ENCODE measurements around the gene CCDC102A. TPM values are rescaled to one million over a fixed set of nuclear protein-coding genes. Genes with fewer than 3 reads are reported as not detected.

Gene CCDC102A
- total and polyA plus RNA-seq, 2 of the 13 experiments (the other 11 are each of a cell fraction or from before 2014, with no cell fraction given) = 2.1 to 2.8 TPM

- TF ChIP-seq TRIM24 (CRISPR knock-in tag; IDR thresholded peaks at IDR 0.05) (peak; percentile 75; the same call in 1 of the 2 replicates), ZEB1 (IDR thresholded peaks at IDR 0.05; ENCODE audit: insufficient replicate concordance, low read depth) (peak; percentile 79), ZNF770 (CRISPR knock-in tag; IDR thresholded peaks at IDR 0.05) (peak; percentile 97), TGIF2 (CRISPR knock-in tag; IDR thresholded peaks at IDR 0.05) (peak; percentile 67; the same call in 1 of the 2 replicates), HNRNPL (IDR thresholded peaks at IDR 0.05; ENCODE audit: low read depth, low read length) (peak; percentile 78; the same call in 1 of the 2 replicates), HINFP (CRISPR knock-in tag; IDR thresholded peaks at IDR 0.05; ENCODE audit: low read depth) (peak; percentile 72; the same call in 1 of the 2 replicates), ZNF414 (CRISPR knock-in tag; IDR thresholded peaks at IDR 0.05) (peak; percentile 88; the same call in 1 of the 2 replicates), CBX5 (CRISPR knock-in tag; IDR thresholded peaks at IDR 0.05; ENCODE audit: borderline replicate concordance) (peak; percentile 35), ADNP (CRISPR knock-in tag; IDR thresholded peaks at IDR 0.05) (peak; percentile 35; the same call in 1 of the 2 replicates), SP2 (CRISPR knock-in tag; IDR thresholded peaks at IDR 0.05) (peak; percentile 41; the same call in 1 of the 2 replicates), SP5 (CRISPR knock-in tag; IDR thresholded peaks at IDR 0.05; ENCODE audit: borderline replicate concordance, low read depth) (peak; percentile 96), MTERF4 (CRISPR knock-in tag; IDR thresholded peaks at IDR 0.05) (peak; percentile 74; the same call in 1 of the 2 replicates), NCOA2 (CRISPR knock-in tag; IDR thresholded peaks at IDR 0.05) (0 out of 2 replicates have a peak, but pooled peaks have one; percentile 32), ZFX (CRISPR knock-in tag; IDR thresholded peaks at IDR 0.05; ENCODE audit: low read depth) (peak; percentile 78), HMG20A (CRISPR knock-in tag; IDR thresholded peaks at IDR 0.05; ENCODE audit: borderline replicate concordance) (peak; percentile 57; the same call in 1 of the 2 replicates), NR1H2 (CRISPR knock-in tag; IDR thresholded peaks at IDR 0.05; ENCODE audit: borderline replicate concordance, low read depth) (no peak)
- TF ChIP-seq, protein P1, sequence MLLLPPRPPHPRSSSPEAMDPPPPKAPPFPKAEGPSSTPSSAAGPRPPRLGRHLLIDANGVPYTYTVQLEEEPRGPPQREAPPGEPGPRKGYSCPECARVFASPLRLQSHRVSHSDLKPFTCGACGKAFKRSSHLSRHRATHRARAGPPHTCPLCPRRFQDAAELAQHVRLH (CRISPR knock-in tag; IDR thresholded peaks at IDR 0.05; ENCODE audit: borderline replicate concordance, low read depth) = peak; percentile 21; the same call in 1 of the 2 replicates
- TF ChIP-seq, protein P2, sequence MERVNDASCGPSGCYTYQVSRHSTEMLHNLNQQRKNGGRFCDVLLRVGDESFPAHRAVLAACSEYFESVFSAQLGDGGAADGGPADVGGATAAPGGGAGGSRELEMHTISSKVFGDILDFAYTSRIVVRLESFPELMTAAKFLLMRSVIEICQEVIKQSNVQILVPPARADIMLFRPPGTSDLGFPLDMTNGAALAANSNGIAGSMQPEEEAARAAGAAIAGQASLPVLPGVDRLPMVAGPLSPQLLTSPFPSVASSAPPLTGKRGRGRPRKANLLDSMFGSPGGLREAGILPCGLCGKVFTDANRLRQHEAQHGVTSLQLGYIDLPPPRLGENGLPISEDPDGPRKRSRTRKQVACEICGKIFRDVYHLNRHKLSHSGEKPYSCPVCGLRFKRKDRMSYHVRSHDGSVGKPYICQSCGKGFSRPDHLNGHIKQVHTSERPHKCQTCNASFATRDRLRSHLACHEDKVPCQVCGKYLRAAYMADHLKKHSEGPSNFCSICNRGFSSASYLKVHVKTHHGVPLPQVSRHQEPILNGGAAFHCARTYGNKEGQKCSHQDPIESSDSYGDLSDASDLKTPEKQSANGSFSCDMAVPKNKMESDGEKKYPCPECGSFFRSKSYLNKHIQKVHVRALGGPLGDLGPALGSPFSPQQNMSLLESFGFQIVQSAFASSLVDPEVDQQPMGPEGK (CRISPR knock-in tag; IDR thresholded peaks at IDR 0.05) = peak; percentile 97
These were observed 53.4 kb downstream of the CCDC102A start (continued) for GRCh38 chr16:57482845-57483545.

All from HepG2 (cell line).